Transverse colon (tissue), 4 donors: ENCODE data around the gene SGCB. TPM values are rescaled to one million over a fixed set of nuclear protein-coding genes. Genes with fewer than 3 reads are reported as not detected.

Experiments
- DNase-seq: peaks from one replicate; pipeline ENCODE4 v3.0.0-alpha.2; 2019
- H3K27ac ChIP-seq, 4 donors: fragments of 200-600 bp; sonication (generic); 2 replicates each; pipeline ENCODE4 v1.5.1; 2016 to 2018; ENCODE audit warnings: inconsistent platforms in 4 of 4
- H3K27me3 ChIP-seq: fragments of 200-600 bp; sonication (generic); 2 replicates; pipeline ENCODE4 v1.5.1; 2017; ENCODE audit warnings: inconsistent platforms
- H3K36me3 ChIP-seq, 4 donors: fragments of 200-600 bp; sonication (generic); 2 replicates each; pipeline ENCODE4 v1.5.1; 2017 to 2019; ENCODE audit warnings: inconsistent platforms in 4 of 4
- H3K4me1 ChIP-seq, 4 donors: fragments of 200-600 bp; sonication (generic); 2 replicates each; pipeline ENCODE4 v1.5.1; 2017 to 2020; ENCODE audit warnings: inconsistent platforms in 4 of 4
- H3K4me3 ChIP-seq, 4 donors: fragments of 200-600 bp; sonication (generic); 1 replicate in 1 of 4; 2 replicates in 3 of 4; pipeline versions ENCODE4 v1.5.1 to v1.6.1; 2017 to 2019; ENCODE audit warnings: inconsistent platforms in 4 of 4
- H3K9me3 ChIP-seq, 2 donors: fragments of 200-600 bp; sonication (generic); 2 replicates each; pipeline ENCODE4 v1.5.1; 2017 to 2019; ENCODE audit warnings: inconsistent platforms in 2 of 2
- EP300 ChIP-seq: sonication (generic); formaldehyde crosslinking; IDR thresholded peaks from one replicate; pipeline ENCODE4 v1.6.1; 2017; ENCODE audit warnings: antibody characterized with exemption, low read depth
- POLR2A ChIP-seq: fragments of 450-650 bp; IDR thresholded peaks from one replicate; pipeline ENCODE4 v1.6.1; 2016; ENCODE audit warnings: antibody characterized with exemption, mild to moderate bottlenecking, moderate library complexity
- POLR2AphosphoS5 ChIP-seq, 3 donors: sonication (generic); formaldehyde crosslinking; IDR thresholded peaks; one replicate each; pipeline ENCODE4 v1.6.1; 2016; ENCODE audit warnings: antibody characterized with exemption in 3 of 3
- WGBS, 2 donors: methylation state at CpG; one replicate each; pipeline ENCODE4 v1.1.5; 2018; ENCODE audit warnings: low coverage in 1 of 2; 5-methylcytosine and 5-hydroxymethylcytosine counted together
- in situ Hi-C, 4 donors: fragments of 200-750 bp; cut with MboI; loops; one replicate each; pipeline versions ENCODE4 v1.15.0 to v1.15.1; 2017; ENCODE audit warnings: low sequenced_read_pairs in 3 of 4, low pct_ligation_motif_present in 1 of 4, low pct_unique_long_range_greater_than_20kb in 1 of 4
- intact Hi-C: fragments of 100-400 bp; cut with DNase I; formaldehyde crosslinking; loops from one replicate; pipeline ENCODE4 v1.15.1; 2023; ENCODE audit warnings: low total_unique reads
- total RNA-seq, 4 donors: library from RNA; depleted of rRNA; stranded (reverse); fragments of >200 nt; gene quantifications; one replicate each; pipeline ENCODE4 v1.1.0, GENCODE V29; 2016
- TF ChIP-seq, protein P1 (sequence below), 5 experiments: fragments of 200-600 bp in 3 of 5; fragments of 450-650 bp in 2 of 5; sonication (generic) in 3 of 5; IDR thresholded peaks; 1 replicate in 2 of 5; 2 replicates in 3 of 5; pipeline ENCODE4 v1.5.1; 2016 to 2017; ENCODE audit warnings: antibody characterized with exemption in 5 of 5, inconsistent platforms in 3 of 5, mild to moderate bottlenecking in 2 of 5, moderate library complexity in 1 of 5

SGCB gene
- total RNA-seq, 4 donors from 2014 or later = 4.9 to 26.4 (median 15.7) TPM

GRCh38 chr4:52058275-52058674 lies 20.2 kb upstream of the SGCB start:
- H3K4me3 ChIP-seq = no peak overlapping the region
- H3K9me3 ChIP-seq = no peaks in the 10 kb centered on the region
- DNase-seq = no peak
- intact Hi-C loops (no loop called here), in situ Hi-C loops (loop anchor here in 1 of 4 donors (25.0 kb wide), 1 partner anchor 96 kb away; no protein-coding TSS in a partner anchor)
- 87 to 100% methylated on average over 1 of the region's 1 CpG for WGBS, 2 donors
- peak overlapping the region in 1 of 4 donors; percentile 73 for H3K27ac ChIP-seq
- peaks cover 2% of the 10 kb centered on the region for H3K27me3 ChIP-seq
- peaks cover 0 to 19% (median 10%) of the 10 kb centered on the region in 4 donors for H3K4me1 ChIP-seq
- no peaks in the 10 kb centered on the region for H3K36me3 ChIP-seq
- TF ChIP-seq POLR2AphosphoS5 (IDR thresholded peaks at IDR 0.05) (no peak), POLR2A (no peak), EP300 (no peak)
- TF ChIP-seq, protein P1, sequence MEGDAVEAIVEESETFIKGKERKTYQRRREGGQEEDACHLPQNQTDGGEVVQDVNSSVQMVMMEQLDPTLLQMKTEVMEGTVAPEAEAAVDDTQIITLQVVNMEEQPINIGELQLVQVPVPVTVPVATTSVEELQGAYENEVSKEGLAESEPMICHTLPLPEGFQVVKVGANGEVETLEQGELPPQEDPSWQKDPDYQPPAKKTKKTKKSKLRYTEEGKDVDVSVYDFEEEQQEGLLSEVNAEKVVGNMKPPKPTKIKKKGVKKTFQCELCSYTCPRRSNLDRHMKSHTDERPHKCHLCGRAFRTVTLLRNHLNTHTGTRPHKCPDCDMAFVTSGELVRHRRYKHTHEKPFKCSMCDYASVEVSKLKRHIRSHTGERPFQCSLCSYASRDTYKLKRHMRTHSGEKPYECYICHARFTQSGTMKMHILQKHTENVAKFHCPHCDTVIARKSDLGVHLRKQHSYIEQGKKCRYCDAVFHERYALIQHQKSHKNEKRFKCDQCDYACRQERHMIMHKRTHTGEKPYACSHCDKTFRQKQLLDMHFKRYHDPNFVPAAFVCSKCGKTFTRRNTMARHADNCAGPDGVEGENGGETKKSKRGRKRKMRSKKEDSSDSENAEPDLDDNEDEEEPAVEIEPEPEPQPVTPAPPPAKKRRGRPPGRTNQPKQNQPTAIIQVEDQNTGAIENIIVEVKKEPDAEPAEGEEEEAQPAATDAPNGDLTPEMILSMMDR (IDR thresholded peaks at IDR 0.05) = no peak

GRCh38 chr4:52057196-52057595 lies 19.1 kb upstream of the SGCB start:
- intact Hi-C loops (no loop called here), in situ Hi-C loops (loop anchor here in 1 of 4 donors (25.0 kb wide), 1 partner anchor 95 kb away; no protein-coding TSS in a partner anchor)
- Histone ChIP-seq H3K4me3 (no peak overlapping the region), H3K4me1 (peaks cover 0 to 25% (median 13%) of the 10 kb centered on the region in 4 donors), H3K9me3 (no peaks in the 10 kb centered on the region), H3K36me3 (no peaks in the 10 kb centered on the region), H3K27ac (no peak overlapping the region), H3K27me3 (peaks cover 9% of the 10 kb centered on the region)
- DNase-seq = no peak
- TF ChIP-seq POLR2A = no peak

DNA sequence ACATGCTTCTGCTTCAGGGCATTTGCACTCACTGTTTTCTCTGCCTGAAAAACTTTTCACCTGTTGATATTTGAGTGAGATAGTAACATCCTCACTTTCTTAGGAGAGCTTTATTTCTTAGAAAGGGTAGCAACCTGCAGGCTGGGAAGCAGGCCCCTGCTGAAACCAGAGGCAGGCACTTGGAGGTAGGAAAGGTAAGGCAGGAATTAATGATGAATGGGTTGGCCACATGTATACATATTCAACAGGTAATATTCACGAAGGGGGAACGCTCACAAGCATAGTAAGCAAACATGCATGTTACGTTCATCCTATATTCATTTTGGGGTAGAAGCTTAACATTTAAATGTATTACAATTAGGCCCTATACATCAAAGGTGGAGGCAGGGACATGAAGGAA lies 16.2 kb upstream of the SGCB start:
- Histone ChIP-seq H3K36me3 (no peaks in the 10 kb centered on the region), H3K4me1 (peaks cover 0 to 27% (median 13%) of the 10 kb centered on the region in 4 donors), H3K4me3 (no peak overlapping the region), H3K9me3 (no peaks in the 10 kb centered on the region), H3K27ac (no peak overlapping the region), H3K27me3 (peaks cover 24% of the 10 kb centered on the region)
- 88 to 100% methylated on average over 3 of the region's 3 CpGs for WGBS, 2 donors
- no peak for DNase-seq
- intact Hi-C loops (no loop called here), in situ Hi-C loops (loop anchor here in 1 of 4 donors (25.0 kb wide), 1 partner anchor 92 kb away; no protein-coding TSS in a partner anchor)
- TF ChIP-seq, protein P1 (IDR thresholded peaks at IDR 0.05) = no peak
- no peak for TF ChIP-seq POLR2A
- no peak for TF ChIP-seq EP300
- TF ChIP-seq POLR2AphosphoS5 (IDR thresholded peaks at IDR 0.05) = no peak

GRCh38 chr4:52052475-52052780 lies 14.3 kb upstream of the SGCB start:
- in situ Hi-C loops = loop anchor here in 1 of 4 donors (25.0 kb wide), 1 partner anchor 90 kb away; no protein-coding TSS in a partner anchor
- no peaks in the 10 kb centered on the region for H3K36me3 ChIP-seq
- peaks cover 0 to 17% (median 5%) of the 10 kb centered on the region in 4 donors for H3K4me1 ChIP-seq
- H3K27ac ChIP-seq = peak overlapping the region in 2 of 4 donors; percentile 67 to 68
- H3K9me3 ChIP-seq = no peaks in the 10 kb centered on the region
- 39 to 45% methylated on average over 7 of the region's 7 CpGs for WGBS, 2 donors
- TF ChIP-seq, protein P1 (IDR thresholded peaks at IDR 0.05) = no peak
- TF ChIP-seq POLR2A (no peak), POLR2AphosphoS5 (IDR thresholded peaks at IDR 0.05) (no peak), EP300 (no peak)
- H3K27me3 ChIP-seq = peaks cover 30% of the 10 kb centered on the region
- intact Hi-C loops = no loop called here
- no peak for DNase-seq
- peak overlapping the region in 2 of 4 donors; percentile 52 to 67 for H3K4me3 ChIP-seq
